Measurements from ENCODE around the gene TMEM184B.

DNA sequence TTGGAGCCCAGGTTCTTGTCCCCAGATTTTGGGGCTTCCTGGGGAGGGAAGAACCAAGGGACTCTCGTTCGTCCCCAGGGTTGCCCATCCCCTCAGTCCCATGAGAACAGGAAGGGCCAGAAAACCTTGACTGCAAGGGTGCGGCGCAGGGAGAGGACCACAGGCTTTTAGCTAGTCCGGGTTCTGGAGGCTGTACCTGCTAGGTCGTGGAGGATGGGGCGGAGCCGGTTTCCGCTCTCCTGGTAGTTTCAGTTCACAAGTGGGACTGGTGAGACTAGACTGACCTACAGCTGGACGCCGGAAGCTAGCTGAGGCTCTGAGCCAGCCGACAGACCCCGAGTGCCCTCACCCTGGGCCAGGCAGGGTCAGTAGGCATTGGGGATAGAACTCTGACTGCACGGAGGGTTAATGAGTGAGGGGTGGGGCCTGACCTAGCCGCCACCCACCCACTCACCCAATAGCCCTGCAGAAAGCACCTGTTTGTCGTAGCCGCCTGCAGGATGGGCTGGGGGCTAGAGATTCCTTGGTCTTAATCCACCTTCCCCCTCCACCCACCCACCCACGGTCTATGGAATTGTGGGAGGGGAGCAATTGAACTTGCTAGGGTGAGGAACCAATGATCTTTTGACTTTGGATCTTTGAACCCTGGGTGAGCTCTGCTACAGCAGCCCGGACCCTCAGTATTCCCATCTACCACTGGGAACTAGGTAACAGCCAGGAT is 69.6 kb downstream of the TMEM184B start:
- TF ChIP-seq, protein P1, sequence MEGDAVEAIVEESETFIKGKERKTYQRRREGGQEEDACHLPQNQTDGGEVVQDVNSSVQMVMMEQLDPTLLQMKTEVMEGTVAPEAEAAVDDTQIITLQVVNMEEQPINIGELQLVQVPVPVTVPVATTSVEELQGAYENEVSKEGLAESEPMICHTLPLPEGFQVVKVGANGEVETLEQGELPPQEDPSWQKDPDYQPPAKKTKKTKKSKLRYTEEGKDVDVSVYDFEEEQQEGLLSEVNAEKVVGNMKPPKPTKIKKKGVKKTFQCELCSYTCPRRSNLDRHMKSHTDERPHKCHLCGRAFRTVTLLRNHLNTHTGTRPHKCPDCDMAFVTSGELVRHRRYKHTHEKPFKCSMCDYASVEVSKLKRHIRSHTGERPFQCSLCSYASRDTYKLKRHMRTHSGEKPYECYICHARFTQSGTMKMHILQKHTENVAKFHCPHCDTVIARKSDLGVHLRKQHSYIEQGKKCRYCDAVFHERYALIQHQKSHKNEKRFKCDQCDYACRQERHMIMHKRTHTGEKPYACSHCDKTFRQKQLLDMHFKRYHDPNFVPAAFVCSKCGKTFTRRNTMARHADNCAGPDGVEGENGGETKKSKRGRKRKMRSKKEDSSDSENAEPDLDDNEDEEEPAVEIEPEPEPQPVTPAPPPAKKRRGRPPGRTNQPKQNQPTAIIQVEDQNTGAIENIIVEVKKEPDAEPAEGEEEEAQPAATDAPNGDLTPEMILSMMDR (IDR thresholded peaks at IDR 0.05): no peak
- no peak for TF ChIP-seq POLR2A (IDR thresholded peaks at IDR 0.05)
